ENCODE measurements around the gene UCK2. TPM values are rescaled to one million over a fixed set of nuclear protein-coding genes. Genes with fewer than 3 reads are reported as not detected.

Gene UCK2
- total and polyA plus RNA-seq, 2 donors (not counting 3 experiments of a cell fraction or from before 2014, with no cell fraction given), result 62.3 to 74.7 TPM

DNA sequence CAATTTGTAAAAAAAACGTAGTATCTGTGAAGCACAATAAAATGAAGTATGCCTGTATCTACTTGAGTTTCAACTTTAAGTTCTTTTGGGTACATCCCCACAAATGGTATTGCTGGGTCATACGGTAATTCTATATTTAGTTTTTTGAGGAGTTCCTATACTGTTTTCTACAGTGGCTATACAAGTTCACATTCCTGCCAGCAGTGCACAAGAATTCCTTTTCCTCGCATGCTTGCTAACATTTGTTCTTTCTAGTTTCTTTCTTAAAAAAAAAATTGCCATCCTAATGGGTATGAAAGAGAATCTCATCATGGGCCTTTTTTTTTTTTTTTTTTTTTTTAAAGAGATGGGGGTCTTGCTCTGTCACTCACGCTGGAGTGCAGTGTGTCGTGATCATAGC lies 41.9 kb downstream of the UCK2 start:
- POLR2A ChIA-PET, result no interaction called here
- FAIRE-seq, result no peak

More for the DNA sequence above, 41.9 kb downstream of the UCK2 start:
- H4K20me1 ChIP-seq (replicated peaks; ENCODE audit: control insufficient read depth, extremely low read depth, insufficient read depth, low read length), result no peaks in the 10 kb centered on the region
- no peak overlapping the region for H3K27ac ChIP-seq (ENCODE audit: insufficient read depth, low read depth, low read length)
- H3K9me3 ChIP-seq (replicated peaks; ENCODE audit: control insufficient read depth, insufficient read depth, low read length), result no peaks in the 10 kb centered on the region
- CTCF ChIA-PET, result interaction anchor here (1.0 to 1.2 kb wide), 2 partner anchors 13 to 40 kb away, joined by 3 to 4 read pairs; no protein-coding TSS in a partner anchor
- intact Hi-C loops (cut with micrococcal nuclease), result no loop called here
- no TSS peak for BruUV-seq (replicated peaks)
- peaks cover 2% of the 10 kb centered on the region for H3K9me1 ChIP-seq (replicated peaks; ENCODE audit: control insufficient read depth, extremely low read depth, insufficient read depth, low read length)
- TF ChIP-seq, protein P1, sequence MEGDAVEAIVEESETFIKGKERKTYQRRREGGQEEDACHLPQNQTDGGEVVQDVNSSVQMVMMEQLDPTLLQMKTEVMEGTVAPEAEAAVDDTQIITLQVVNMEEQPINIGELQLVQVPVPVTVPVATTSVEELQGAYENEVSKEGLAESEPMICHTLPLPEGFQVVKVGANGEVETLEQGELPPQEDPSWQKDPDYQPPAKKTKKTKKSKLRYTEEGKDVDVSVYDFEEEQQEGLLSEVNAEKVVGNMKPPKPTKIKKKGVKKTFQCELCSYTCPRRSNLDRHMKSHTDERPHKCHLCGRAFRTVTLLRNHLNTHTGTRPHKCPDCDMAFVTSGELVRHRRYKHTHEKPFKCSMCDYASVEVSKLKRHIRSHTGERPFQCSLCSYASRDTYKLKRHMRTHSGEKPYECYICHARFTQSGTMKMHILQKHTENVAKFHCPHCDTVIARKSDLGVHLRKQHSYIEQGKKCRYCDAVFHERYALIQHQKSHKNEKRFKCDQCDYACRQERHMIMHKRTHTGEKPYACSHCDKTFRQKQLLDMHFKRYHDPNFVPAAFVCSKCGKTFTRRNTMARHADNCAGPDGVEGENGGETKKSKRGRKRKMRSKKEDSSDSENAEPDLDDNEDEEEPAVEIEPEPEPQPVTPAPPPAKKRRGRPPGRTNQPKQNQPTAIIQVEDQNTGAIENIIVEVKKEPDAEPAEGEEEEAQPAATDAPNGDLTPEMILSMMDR (IDR thresholded peaks at IDR 0.05; ENCODE audit: extremely low read depth in 1 of 2, insufficient read depth in 1 of 2, low read depth in 1 of 2, low read length in 2 of 2), result no peak
- TF ChIP-seq JUN (IDR thresholded peaks at IDR 0.05; ENCODE audit: borderline replicate concordance, insufficient read depth, insufficient read length, low read depth) (no peak), POLR2AphosphoS5 (IDR thresholded peaks at IDR 0.05; ENCODE audit: insufficient read depth, low read depth, low read length) (no peak), GATA2 (IDR thresholded peaks at IDR 0.05; ENCODE audit: insufficient read depth, insufficient read length, low read depth, low read length) (no peak), MYC (IDR thresholded peaks at IDR 0.05; ENCODE audit: low read depth, low read length) (no peak), FOS (IDR thresholded peaks at IDR 0.05; ENCODE audit: borderline replicate concordance, insufficient read depth, low read length) (no peak), POLR2A (IDR thresholded peaks at IDR 0.05; ENCODE audit: low read depth, low read length) (no peak), EZH2 (IDR thresholded peaks at IDR 0.05; ENCODE audit: borderline replicate concordance, low read depth, low read length, severe bottlenecking) (no peak)
- TF ChIP-seq, protein P2, sequence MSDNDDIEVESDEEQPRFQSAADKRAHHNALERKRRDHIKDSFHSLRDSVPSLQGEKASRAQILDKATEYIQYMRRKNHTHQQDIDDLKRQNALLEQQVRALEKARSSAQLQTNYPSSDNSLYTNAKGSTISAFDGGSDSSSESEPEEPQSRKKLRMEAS (IDR thresholded peaks at IDR 0.05; ENCODE audit: insufficient read depth, insufficient read length), result no peak
- DNase-seq (ENCODE audit: low read depth, low spot score), result no peak
- H3K4me3 ChIP-seq (replicated peaks in 1 of 3; ENCODE audit: insufficient read depth in 1 of 3, low read depth in 1 of 3, low read length in 3 of 3), result no peak overlapping the region
- H3K9ac ChIP-seq (replicated peaks; ENCODE audit: extremely low read depth, insufficient read depth, low read length), result no peak overlapping the region
- H3K4me1 ChIP-seq (ENCODE audit: control insufficient read depth, extremely low read depth, insufficient read depth, low read length), result peaks cover 10% of the 10 kb centered on the region
- dilution Hi-C loops (cut with MboI; ENCODE audit: extremely low pct_ligation_motif_present, low sequenced_read_pairs), result no loop called here
- no peak overlapping the region for H2AFZ ChIP-seq (ENCODE audit: low read depth, low read length)
- peaks cover 96% of the 10 kb centered on the region for H3K79me2 ChIP-seq (ENCODE audit: control insufficient read depth, insufficient read depth, low read length)
- no peaks in the 10 kb centered on the region for H3K36me3 ChIP-seq (ENCODE audit: control insufficient read depth in 2 of 2, extremely low read depth in 1 of 2, insufficient read depth in 2 of 2, low read length in 2 of 2)
- no peaks in the 10 kb centered on the region for H3K27me3 ChIP-seq (ENCODE audit: control insufficient read depth in 2 of 2, insufficient read depth in 2 of 2, low read length in 2 of 2)
- no peak overlapping the region for H3K4me2 ChIP-seq (ENCODE audit: insufficient read depth, low read length)
